ENCODE results near the gene MFAP2.
A peak's percentile ranks its signal among the peaks of the same experiment; 100 is the strongest.

MFAP2 gene, protein sequence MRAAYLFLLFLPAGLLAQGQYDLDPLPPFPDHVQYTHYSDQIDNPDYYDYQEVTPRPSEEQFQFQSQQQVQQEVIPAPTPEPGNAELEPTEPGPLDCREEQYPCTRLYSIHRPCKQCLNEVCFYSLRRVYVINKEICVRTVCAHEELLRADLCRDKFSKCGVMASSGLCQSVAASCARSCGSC

DNA sequence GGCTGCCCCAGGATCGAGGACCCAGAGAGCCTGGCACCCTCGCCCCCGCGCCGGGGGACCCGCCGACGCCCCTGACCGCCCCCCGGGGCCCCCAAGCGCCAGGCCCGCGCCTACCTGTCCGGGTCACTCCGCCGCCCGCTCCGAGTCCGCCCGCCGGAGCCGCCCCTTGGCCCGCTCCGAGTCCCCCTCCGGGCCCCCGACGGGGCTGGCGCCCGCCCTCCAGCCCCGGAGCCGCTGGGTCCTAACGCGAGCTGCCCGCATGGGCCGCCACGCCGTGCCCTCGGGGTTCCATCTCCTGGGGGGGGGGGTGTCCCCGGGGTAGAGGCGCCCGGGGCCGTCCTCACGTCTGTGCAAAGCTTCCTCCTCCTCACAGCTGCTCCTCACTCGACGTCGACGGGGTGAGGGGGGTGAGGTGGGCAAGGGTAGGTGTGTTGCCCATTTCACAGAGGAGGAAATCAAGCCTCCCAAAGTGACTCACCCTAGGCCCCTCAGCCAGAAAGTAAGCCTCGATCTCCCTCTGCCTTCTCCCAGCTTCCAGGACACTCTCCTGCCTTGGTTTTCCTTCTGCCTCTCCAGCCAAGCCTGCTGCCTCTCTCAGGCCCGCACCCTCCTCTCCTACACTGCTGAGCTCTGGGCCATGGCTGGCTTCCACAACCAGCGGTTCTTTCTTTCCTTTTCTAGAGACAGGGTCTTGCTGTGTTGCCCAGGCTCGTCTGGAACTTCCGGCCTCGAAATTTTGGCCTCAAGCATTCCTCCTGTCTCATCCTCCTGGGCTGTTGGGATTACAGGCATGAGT is at the start of gene MFAP2:
Gene MFAP2 (minus strand): TSS at position 148 of the 796 bp plus-strand sequence. CDS start 2,347 bp downstream, outside the sequence.
- peak; percentile 83 for DNase-seq (ENCODE audit: low spot score)

DNA sequence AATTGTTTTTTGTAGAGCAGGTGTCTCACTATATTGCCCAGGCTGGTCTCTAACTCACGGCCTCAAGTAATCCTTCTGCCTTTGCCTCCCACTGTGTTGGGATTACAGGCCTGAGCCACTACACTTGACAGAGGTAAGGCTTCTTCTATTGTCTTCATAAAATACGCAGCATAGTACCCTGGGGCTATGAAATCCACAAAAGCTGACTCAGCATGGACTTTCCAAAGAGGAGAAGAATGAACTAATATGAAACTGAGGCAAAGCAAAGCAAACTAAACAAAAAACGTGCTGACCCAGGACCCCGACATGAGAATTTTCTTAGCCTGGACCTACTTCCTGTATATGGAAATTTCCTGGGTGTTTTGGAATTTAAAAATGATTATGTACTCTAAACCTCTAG is 49.8 kb upstream of the MFAP2 start:
- DNase-seq (ENCODE audit: low spot score) = no peak

DNA sequence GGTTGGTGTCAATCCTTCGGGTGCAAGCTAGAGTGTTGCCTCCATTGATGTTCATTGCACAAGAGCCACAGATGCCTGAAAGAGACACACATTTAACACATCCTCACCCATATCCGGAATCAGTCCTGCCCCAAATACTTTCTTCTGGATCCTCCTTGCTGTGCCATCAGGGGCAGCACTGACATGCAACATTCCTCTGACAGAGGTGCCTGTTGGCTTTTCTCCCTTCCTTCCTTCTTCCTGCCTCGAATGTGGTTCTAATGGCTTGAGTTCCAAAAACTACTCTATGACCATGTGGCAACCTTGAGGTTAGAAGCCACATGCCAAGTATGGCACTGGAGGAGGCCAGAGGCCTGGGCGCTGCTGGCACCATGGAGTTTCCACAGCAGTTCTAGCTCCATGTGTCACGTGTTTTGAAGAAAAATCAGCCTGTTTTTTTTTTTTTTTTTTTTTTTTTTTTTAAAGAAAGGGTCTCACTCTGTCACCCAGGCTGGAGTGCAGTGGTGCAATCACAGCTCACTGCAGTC is 48.3 kb upstream of the MFAP2 start:
- no peak for DNase-seq (ENCODE audit: low spot score)

DNA sequence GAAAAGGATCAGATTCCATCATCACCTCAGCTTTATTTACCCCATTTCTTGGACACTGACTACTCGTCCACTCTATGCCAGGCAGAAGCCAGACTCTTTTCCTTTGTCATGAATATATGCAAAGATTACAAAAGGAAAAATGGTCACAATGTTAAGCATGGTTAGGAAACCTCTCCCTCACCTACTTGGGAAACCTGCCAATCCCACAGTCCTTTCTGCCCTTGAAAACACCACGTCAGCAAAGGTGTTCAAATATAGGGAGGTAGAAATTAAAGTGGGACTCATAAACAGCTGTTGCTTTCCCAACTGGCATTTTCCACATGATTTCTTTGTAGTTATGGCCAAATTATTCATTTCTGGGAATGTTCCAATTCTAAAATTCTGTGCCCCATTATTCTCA is 47.5 kb upstream of the MFAP2 start:
- DNase-seq (ENCODE audit: low spot score) = no peak

DNA sequence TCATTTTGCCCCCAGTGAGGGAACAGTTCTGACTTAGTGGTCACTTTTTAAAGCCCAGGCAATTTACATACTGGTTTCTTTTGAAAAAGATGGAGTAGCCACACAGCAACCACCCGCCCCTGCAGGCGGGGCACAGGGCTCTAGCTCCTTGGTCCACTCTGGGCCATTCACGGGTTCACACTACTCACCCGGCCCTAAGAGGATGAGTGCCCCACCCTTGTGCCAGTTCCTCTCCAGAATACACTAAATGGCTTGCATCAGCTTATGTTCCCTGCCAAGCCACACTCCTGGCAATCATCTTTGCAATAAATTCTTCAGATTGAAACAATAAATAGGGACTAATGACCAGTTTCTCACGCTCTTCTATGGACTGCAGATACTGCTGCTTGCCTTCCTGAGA is 47.0 kb upstream of the MFAP2 start:
- peak; percentile 68 for DNase-seq (ENCODE audit: low spot score)

DNA sequence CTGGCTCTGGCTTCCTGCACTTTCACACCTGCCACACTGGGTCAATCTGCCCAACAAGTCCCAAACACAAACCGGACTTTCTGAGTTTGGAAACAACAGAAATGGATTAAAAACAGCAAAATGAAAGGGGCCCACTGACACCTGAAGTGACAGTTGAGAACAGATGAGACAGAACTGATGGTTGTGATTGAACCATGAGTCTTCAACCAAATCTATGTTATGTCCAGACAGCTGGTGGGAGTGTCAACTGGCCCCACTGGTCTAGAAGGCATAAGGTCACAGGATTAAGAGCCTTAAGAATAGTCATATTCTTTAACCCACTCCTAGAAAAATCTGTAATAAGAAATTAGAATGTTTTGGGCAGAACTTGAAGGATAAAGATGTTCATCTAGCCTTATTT is 44.3 kb upstream of the MFAP2 start:
- no peak for DNase-seq (ENCODE audit: low spot score)

DNA sequence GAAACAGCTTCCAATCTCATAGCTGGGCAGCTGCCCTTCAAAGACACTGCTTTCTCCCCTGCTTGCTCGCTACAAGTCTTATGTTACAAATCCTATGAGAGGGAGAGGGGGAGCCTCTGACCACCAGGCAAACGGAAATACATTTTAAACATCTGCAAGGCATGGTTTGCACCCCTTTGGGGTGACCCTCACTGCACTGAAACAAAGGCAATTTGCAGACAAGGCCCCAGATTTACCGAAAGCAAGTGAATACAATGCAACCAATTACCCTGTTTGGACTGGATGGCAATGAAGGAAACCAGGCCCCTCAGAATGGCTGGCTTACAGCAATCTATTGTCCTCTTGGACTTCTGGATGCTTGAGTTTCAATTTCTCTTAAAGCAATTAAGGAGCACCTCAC is 43.2 kb upstream of the MFAP2 start:
- no peak for DNase-seq (ENCODE audit: low spot score)

DNA sequence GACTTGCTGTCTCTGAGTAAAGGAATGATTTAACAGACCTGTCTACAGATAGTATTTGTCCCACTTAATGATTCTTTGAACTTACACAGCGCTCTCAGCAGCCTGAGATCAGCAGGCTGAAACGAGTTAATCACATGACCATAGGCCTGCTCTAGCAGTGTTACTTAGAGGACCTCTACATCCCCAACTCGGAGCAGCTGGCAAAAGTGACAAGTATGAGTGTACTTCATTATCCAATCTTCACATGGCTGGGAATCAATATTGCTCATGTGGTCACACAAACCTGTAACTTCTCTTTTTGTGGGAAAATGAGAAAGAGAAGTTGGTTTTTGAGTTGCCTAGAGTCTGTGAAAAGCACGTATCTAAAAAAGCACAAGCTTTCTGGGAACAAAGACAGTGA is 42.7 kb upstream of the MFAP2 start:
- no peak for DNase-seq (ENCODE audit: low spot score)

DNA sequence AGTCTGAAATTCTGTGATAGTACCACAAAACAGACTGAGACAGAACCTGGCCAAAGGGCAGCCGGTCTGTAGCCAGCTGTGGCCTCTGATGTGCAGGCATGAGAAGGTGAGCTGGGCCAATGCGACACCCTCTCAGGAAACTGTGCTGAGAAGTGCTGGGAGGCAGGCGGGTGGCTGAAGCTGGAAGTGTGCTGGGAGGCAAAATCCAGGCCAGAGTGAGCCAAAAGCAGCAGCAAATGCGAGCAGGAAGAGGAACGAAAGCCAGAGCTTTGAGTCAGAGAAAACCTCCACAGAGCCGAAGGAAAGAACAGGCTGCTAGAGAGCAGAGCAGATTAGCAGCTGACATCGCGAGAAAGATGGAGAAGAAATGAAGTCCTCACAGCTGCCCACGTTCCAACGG is 41.5 kb upstream of the MFAP2 start:
- DNase-seq (ENCODE audit: low spot score) = no peak

DNA sequence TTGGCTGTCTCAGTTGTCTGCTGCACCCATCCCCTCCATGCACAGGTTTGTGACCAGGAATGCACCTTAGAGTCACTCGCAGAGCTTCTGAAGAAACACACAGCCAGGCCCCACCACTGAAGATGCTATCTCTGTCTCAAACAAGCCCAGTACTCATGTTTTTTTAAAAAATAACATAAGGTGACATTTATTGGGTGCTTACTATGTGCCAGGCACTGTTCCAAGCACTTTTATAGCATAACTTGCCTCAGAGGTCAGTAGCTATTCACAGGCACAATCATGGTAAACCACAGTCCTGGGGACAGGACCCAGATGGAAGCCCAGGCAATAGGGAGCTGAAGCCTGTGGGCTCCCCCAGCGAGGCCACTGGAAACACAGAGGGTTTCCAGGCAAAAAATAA is 40.1 kb upstream of the MFAP2 start:
- no peak for DNase-seq (ENCODE audit: low spot score)

DNA sequence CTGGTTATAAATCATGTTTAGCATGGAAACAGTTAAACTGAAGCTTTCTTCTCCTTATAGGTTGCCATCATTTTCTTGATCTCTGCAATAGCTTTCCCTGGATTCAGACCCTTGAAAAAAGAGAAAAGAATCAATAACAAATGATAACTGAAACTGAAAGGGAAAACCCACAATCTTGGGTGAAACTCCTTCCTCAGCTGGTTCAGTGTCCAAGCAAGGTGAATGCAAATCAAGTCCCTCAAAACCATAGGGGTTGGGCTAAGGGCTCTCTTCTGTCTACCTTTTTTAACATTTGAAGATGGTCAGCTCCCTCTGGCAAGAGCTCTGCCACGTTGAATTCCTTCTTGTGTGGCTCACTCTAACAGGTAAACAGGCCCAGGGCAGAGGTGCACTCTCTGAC is 38.4 kb upstream of the MFAP2 start:
- no peak for DNase-seq (ENCODE audit: low spot score)

DNA sequence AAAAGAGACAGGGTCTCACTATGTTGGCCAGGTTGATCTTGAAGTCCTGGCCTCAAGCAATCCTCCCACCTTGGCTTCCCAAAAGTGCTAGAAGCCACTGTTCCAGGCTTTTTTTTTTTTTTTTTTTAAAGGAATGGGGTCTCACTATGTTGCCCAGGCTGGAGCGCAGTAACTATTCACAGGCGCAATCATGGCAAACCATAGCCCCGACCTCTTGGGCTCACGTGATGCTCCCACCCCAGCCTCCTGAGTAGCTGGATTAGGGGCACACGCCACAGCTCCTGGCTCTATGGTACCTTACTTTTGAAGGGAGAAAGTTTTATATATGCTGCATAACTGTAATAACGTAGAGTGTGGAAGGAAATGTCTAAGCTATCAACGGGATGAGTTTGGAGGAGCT is 37.0 kb upstream of the MFAP2 start:
- DNase-seq (ENCODE audit: low spot score) = no peak

DNA sequence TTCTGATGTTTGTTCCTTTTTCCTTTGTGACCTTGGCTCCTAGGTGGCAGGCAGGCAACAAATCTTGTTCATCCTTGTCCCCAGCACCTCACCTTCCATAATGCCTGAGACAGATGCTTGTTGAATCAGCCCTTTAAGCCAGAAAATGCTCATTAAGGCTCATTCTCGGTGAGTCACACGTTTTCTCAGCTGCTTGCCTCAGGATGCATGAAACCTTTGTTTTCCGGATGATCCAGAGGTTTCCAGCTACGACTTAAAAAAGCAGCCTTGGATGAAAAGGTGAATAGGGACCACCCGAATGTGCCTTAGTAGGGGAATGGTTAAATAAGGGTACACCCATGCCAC is 35.9 kb upstream of the MFAP2 start:
- DNase-seq (ENCODE audit: low spot score) = peak; percentile 16

DNA sequence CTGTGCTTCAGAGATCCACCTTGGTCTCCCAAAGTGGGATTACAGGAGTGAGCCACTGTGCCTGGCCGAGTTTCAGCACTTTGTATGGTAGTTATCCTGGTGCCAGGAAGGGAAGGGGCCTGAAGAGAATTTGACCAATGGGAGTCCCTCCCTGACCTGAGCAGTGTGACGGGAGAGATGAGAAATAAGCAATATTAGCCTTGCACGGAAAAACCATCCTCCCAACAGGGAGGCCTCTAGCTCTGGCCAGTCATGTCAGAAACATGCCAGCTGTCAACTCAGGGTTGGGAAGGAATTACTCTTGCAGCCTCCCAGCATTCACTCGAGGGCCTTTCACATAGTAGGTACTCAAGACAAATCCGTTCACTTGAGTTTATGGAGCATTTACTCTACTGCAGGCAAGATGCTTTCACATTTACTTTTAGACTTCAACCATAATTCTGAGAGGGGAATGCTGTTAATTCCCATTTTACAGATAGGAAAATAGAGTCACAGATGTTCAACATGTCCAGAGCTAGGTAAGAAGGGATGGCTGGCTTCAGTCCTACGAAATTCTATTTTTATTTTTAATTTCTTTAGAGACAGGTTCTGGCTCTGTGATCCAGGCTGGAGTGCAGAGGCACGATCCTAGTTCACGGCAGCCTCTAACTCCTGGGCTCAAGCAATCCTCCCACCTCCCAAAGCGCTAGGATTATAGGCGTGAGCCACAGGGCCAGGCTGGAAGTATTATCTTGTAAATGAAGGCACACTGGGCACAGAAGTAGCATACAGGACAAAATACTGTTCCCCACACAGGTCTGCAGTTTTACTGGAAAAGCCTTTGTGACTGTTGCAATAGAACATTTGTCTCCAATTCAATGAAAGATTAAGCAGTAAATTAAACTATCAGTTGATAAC is 34.5 kb upstream of the MFAP2 start:
- no peak for DNase-seq (ENCODE audit: low spot score)

DNA sequence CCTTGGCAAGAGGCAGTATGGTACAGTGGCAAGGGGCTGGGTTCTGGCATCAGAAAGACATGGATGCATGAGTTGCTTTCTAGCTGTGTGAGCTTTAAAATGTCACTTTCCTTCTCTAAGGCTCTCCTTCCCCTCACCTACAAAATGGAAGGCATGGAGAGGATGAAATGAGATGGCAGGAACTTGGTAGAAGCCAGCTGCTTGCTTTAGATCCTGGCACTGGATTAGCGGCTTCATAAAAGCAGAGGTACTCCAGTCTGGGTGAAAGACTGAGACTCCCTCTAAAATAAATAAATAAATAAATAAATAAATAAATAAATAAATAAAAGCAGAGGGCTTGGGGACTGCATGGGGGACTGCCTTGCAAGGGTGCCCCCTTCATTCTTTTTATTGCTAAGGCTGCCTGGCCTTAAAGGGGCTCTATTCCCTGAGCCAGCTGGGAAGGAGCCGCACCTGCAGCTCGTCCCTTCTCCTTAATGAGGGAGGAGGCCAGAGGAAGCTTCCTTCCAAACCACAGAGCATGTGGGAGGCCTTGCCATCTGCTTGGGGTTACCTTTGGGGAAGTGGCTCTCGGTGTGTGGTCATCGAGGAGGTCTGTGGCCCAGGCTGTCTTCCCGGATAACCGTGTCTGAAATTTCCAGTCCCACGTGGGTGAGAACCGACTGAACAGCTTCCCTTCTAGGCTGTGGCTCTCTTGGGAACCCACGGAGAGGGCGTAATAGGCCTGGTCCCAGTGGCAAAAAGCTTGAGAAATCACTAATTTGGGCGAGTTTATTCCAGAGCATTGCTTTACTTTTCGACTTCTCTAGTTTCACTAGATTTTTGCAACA is 33.3 kb upstream of the MFAP2 start:
- DNase-seq (ENCODE audit: low spot score) = no peak

DNA sequence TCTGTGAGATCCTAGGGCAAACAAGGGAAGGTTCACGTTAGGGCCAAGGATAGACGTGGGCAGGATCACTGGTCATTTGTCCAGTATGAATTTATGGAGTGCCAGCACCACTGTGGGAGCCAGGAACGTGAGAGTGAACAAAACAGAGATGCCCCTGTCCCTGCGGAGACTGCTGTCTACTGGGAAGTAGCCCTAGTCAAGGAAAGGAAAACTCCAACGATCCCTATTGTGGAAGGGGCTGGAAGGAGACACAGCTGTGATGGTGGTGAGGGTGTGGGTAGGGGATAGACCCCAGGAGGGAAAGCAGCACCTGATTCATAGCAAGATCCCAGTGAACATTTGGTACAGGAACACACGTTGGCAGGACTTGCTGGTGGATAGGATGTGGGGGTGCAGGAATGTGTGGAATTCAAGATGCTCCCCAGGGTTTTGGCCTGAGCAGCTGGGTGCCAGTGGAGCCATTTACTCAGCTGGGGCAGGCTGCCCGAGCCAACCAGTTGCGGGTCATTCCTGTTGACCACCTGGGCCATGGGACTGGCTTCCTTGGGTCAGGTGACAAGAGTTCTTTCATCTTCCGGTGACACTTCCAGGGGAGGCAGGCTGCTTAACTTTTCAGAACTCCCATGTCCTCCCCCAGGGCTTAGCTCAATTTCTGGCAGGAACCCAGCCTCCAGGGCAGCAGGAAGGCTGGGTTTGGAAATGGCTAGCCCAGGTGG is 32.5 kb upstream of the MFAP2 start:
- DNase-seq (ENCODE audit: low spot score) = peak; percentile 75

DNA sequence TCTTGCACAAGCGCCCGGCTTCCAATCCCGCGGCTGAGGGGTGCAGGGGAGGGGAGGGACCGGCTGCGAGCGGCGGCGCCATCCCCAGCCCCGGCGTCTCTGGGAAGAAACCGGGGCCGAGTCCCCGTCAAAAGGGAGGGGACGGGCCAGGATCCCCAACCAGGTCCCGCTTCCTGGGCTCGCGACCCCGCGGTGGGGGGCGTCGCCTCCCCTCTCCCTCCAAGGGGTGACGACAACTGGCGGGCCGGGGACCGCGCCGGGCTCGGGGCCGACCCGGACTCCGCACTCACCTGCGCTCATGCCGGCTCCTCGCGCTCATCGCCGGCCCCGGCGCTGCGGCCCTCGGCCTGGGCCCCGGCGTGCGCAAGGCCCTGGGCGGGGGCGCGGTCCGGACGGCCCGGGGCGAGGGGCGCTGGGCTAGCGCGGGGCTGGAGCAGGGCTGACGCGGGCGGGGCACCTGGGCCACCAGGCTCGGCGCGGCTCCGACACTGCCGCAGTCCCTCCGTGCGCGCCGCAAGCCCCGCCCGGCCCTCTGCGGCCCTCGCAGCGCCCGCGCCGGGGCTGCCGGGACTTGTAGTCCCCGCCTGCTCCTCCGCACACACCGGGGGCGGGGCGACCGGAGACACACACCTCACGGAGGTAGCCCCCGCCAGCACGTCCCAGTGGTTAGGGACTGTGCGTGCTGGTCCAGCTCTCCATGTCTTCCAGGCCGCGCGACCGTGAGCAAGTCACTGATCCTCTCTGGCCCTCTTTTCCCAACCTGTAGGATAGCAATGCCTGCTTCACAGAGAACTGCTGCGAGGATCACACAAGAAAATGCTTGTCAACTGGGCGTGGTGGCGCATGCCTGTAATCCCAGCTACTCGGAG is 31.3 kb upstream of the MFAP2 start, which contains the start of gene ATP13A2:
Gene ATP13A2 (minus strand): TSS at position 490 of the 869 bp plus-strand sequence. CDS start 190 bp downstream, at position 300.
- DNase-seq (ENCODE audit: low spot score) = peak; percentile 94

DNA sequence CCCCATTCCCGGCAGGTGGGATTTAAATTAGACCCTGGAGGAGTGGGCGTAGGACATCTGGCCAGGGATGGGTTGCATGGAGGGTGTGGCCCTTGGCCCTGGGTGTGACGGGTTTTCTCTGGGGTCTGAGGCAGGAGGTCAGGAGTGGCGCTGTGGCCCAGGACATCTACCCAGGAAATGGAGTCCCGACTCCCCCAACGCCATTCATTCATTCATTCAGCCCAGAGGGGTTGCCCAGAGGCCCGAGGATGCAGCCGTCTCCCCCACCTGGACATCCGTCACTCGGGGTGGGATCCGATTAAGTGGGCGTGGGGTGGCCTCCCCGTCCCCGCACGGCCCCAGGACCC is 30.6 kb upstream of the MFAP2 start:
- no peak for DNase-seq (ENCODE audit: low spot score)

DNA sequence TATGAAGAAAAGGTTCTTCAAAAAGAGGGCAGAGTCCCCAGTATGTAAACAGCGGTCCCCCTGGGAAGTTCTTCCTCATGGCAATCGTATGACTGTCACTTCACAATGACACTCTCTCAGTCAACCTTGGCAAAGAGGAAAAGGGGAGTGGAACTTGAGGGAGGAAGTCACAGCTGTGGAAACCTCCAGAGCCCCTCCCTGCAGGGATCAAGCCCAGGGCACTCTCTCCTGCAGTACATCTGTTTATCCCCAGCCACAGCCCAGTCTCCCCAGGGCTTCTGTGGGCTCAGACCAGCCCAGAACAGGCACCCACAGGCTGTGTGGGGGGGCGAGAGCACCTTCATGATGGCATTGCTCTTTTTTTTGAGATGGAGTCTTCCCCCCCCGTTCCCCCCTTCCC is 29.3 kb upstream of the MFAP2 start:
- DNase-seq (ENCODE audit: low spot score) = peak; percentile 28

DNA sequence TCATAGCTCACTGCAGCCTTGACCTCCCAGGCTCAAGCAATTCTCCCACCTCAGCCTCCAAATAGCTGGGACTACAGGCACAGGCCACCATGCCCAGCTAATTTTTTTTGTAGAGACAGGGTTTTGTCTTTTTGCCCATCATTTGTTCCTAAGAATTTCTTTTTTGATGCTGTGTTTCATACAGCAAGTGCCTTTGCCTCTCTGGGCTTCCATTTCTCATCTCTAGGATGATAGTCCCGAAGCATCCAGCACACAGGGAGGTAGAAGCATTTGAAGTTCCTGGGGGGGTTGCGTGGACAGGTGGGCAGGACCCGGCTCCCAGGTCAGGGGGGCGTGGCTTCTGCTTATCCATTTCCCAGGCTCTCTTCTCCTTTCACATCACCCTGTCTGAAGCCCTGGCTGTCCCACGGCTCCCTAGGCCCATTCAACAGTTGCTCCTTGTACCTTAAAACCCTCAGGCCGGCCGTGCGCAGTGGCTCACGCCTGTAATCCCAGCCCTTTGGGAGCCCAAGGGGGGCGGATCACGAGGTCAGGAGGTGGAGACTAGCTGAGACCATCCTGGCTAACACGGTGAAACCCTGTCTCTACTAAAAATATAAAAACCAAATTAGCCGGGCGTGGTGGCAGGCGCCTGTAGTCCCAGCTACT is 27.9 kb upstream of the MFAP2 start:
- DNase-seq (ENCODE audit: low spot score) = no peak
